ENCODE measurements around the gene DBP. TPM values are rescaled to one million over a fixed set of nuclear protein-coding genes. Genes with fewer than 3 reads are reported as not detected.

Gene DBP
- total and polyA plus RNA-seq, 4 donors, result 6.8 to 16.8 (median 9.8) TPM

GRCh38 chr19:48665786-48666185 is 28.6 kb upstream of the DBP start:
- ATAC-seq (ENCODE audit: insufficient read depth, low FRiP score) (no peak), DNase-seq (no peak)
- no peak overlapping the region for H3K4me3 ChIP-seq
- no peaks in the 10 kb centered on the region for H3K27me3 ChIP-seq (ENCODE audit: control insufficient read depth in 3 of 3, insufficient read depth in 3 of 3, low read length in 2 of 3)
- no peaks in the 10 kb centered on the region for H3K36me3 ChIP-seq (ENCODE audit: control insufficient read depth in 4 of 4, insufficient read depth in 4 of 4, low read length in 4 of 4)
- no peak for TF ChIP-seq CTCF (IDR thresholded peaks at IDR 0.05; ENCODE audit: control extremely low read depth, extremely low read depth)
- 94 to 97% methylated on average over 6 of the region's 6 CpGs for WGBS, 2 donors
- H3K9ac ChIP-seq (ENCODE audit: insufficient read depth in 1 of 2, low read length in 2 of 2), result no peak overlapping the region
- no peak overlapping the region for H3K27ac ChIP-seq (ENCODE audit: low read depth in 1 of 2, low read length in 1 of 2)
- H3K4me1 ChIP-seq (ENCODE audit: control insufficient read depth in 5 of 5, insufficient read depth in 5 of 5, low read length in 5 of 5), result peaks cover 0 to 6% (median under 1%) of the 10 kb centered on the region in 5 donors
- no peaks in the 10 kb centered on the region for H3K9me3 ChIP-seq (ENCODE audit: control insufficient read depth in 4 of 4, insufficient read depth in 3 of 4, low read length in 3 of 4)

- 91 to 96% methylated on average over 9 to 14 of the region's 14 CpGs for WGBS, 2 donors
- no peak for DNase-seq
- Histone ChIP-seq H3K27me3 (ENCODE audit: control insufficient read depth in 3 of 3, insufficient read depth in 3 of 3, low read length in 2 of 3) (no peaks in the 10 kb centered on the region), H3K9me3 (ENCODE audit: control insufficient read depth in 4 of 4, insufficient read depth in 3 of 4, low read length in 3 of 4) (no peaks in the 10 kb centered on the region), H3K9ac (ENCODE audit: insufficient read depth in 1 of 2, low read length in 2 of 2) (no peak overlapping the region), H3K4me1 (ENCODE audit: control insufficient read depth in 5 of 5, insufficient read depth in 5 of 5, low read length in 5 of 5) (peaks cover 0 to 7% (median 0%) of the 10 kb centered on the region in 5 donors), H3K36me3 (ENCODE audit: control insufficient read depth in 4 of 4, insufficient read depth in 4 of 4, low read length in 4 of 4) (no peaks in the 10 kb centered on the region), H3K27ac (ENCODE audit: low read depth in 1 of 2, low read length in 1 of 2) (no peak overlapping the region), H3K4me3 (no peak overlapping the region)
- no peak for TF ChIP-seq CTCF (IDR thresholded peaks at IDR 0.05; ENCODE audit: control extremely low read depth, extremely low read depth)
- ATAC-seq (ENCODE audit: insufficient read depth, low FRiP score), result no peak
These were observed 27.3 kb upstream of the DBP start for GRCh38 chr19:48664476-48664875.

- no peak overlapping the region for H3K9ac ChIP-seq (ENCODE audit: insufficient read depth in 1 of 2, low read length in 2 of 2)
These were observed 26.5 kb upstream of the DBP start for GRCh38 chr19:48663667-48664066.

More at GRCh38 chr19:48663667-48664066, 26.5 kb upstream of the DBP start:
- Histone ChIP-seq H3K36me3 (ENCODE audit: control insufficient read depth in 4 of 4, insufficient read depth in 4 of 4, low read length in 4 of 4) (no peaks in the 10 kb centered on the region), H3K27me3 (ENCODE audit: control insufficient read depth in 3 of 3, insufficient read depth in 3 of 3, low read length in 2 of 3) (no peaks in the 10 kb centered on the region), H3K27ac (ENCODE audit: low read depth in 1 of 2, low read length in 1 of 2) (no peak overlapping the region), H3K4me3 (no peak overlapping the region), H3K4me1 (ENCODE audit: control insufficient read depth in 5 of 5, insufficient read depth in 5 of 5, low read length in 5 of 5) (peaks cover 0 to 7% (median 0%) of the 10 kb centered on the region in 5 donors), H3K9me3 (ENCODE audit: control insufficient read depth in 4 of 4, insufficient read depth in 3 of 4, low read length in 3 of 4) (no peaks in the 10 kb centered on the region)
- WGBS, 2 donors, result 96 to 98% methylated on average over 4 of the region's 4 CpGs
- DNase-seq (no peak), ATAC-seq (ENCODE audit: insufficient read depth, low FRiP score) (no peak)
- no peak for TF ChIP-seq CTCF (IDR thresholded peaks at IDR 0.05; ENCODE audit: control extremely low read depth, extremely low read depth)
